GM23248 (cell line): ENCODE measurements around the gene COL18A1. TPM values are rescaled to one million over a fixed set of nuclear protein-coding genes. Genes with fewer than 3 reads are reported as not detected.

Experiments
- DNase-seq: peaks from one replicate; pipeline ENCODE4 v3.0.0-alpha.2; 2015
- H2AFZ ChIP-seq: fragments of 200-600 bp; sonication (generic); 2 replicates; pipeline ENCODE4 v1.6.1; 2016; ENCODE audit warnings: antibody characterized with exemption
- H3F3A ChIP-seq: fragments of 200-600 bp; sonication (generic); 2 replicates; pipeline ENCODE4 v1.6.1; 2016; ENCODE audit warnings: mild to moderate bottlenecking, antibody characterized with exemption, mixed run types; ENCODE audit not compliant: insufficient read depth
- H3K27ac ChIP-seq: fragments of 200-600 bp; sonication (generic); 2 replicates; pipeline ENCODE4 v1.5.1; 2016; ENCODE audit warnings: mild to moderate bottlenecking
- H3K27me3 ChIP-seq: fragments of 200-600 bp; sonication (generic); replicated peaks from 2 replicates; pipeline ENCODE4 v1.6.1; 2016; ENCODE audit warnings: mild to moderate bottlenecking; ENCODE audit not compliant: insufficient read depth
- H3K36me3 ChIP-seq: fragments of 200-600 bp; sonication (generic); 2 replicates; pipeline ENCODE4 v1.6.1; 2016; ENCODE audit warnings: low read depth, mild to moderate bottlenecking
- H3K4me1 ChIP-seq: fragments of 200-600 bp; sonication (generic); 2 replicates; pipeline ENCODE4 v1.6.1; 2016; ENCODE audit warnings: mild to moderate bottlenecking; ENCODE audit not compliant: insufficient read depth
- H3K4me2 ChIP-seq: fragments of 200-600 bp; sonication (generic); one replicate; pipeline ENCODE4 v1.6.1; 2016; ENCODE audit warnings: mild to moderate bottlenecking; ENCODE audit not compliant: unreplicated experiment
- H3K4me3 ChIP-seq: fragments of 200-600 bp; sonication (generic); 2 replicates; pipeline ENCODE4 v1.5.1; 2016; ENCODE audit warnings: mild to moderate bottlenecking
- H3K79me2 ChIP-seq: fragments of 200-600 bp; sonication (generic); 2 replicates; pipeline ENCODE4 v1.6.1; 2016; ENCODE audit warnings: mild to moderate bottlenecking; ENCODE audit not compliant: insufficient read depth
- H3K9ac ChIP-seq: fragments of 200-600 bp; sonication (generic); 2 replicates; pipeline ENCODE4 v1.6.1; 2016; ENCODE audit warnings: mild to moderate bottlenecking
- H3K9me2 ChIP-seq: fragments of 200-600 bp; sonication (generic); 2 replicates; pipeline ENCODE4 v1.6.1; 2016; ENCODE audit warnings: mixed run types, mild to moderate bottlenecking, moderate library complexity; ENCODE audit not compliant: insufficient read depth
- H3K9me3 ChIP-seq: fragments of 200-600 bp; sonication (generic); one replicate; pipeline ENCODE4 v1.6.1; 2017; ENCODE audit warnings: low read depth
- H4K20me1 ChIP-seq: fragments of 200-600 bp; sonication (generic); 2 replicates; pipeline ENCODE4 v1.6.0; 2016; ENCODE audit not compliant: insufficient read depth
- EZH2 ChIP-seq: fragments of 200-600 bp; sonication (generic); IDR thresholded peaks from 2 replicates; pipeline ENCODE4 v1.6.1; 2018; ENCODE audit warnings: antibody characterized with exemption, mild to moderate bottlenecking; ENCODE audit not compliant: insufficient read depth, poor library complexity, severe bottlenecking
- EZH2phosphoT487 ChIP-seq: fragments of 200-600 bp; sonication (generic); IDR thresholded peaks from 2 replicates; pipeline ENCODE4 v1.6.1; 2018; ENCODE audit warnings: antibody characterized with exemption, moderate library complexity, mild to moderate bottlenecking, low read depth; ENCODE audit not compliant: insufficient read depth
- WGBS, 2 experiments: methylation state at CpG; one replicate each; pipeline ENCODE4 v1.1.6; 2015 to 2017; ENCODE audit warnings: low lambda C conversion rate in 2 of 2, low coverage in 1 of 2; ENCODE audit errors: missing lambda C conversion rate in 2 of 2; 5-methylcytosine and 5-hydroxymethylcytosine counted together
- in situ Hi-C: fragments of 300-500 bp; cut with MboI; formaldehyde crosslinking; loops from 2 replicates; pipeline ENCODE4 v1.15.0; 2020
- polyA plus RNA-seq: library from polyadenylated mRNA; unstranded; fragments of >200 nt; fragmentation: Nextera tagmentation; extraction: Ambion mirVana; gene quantifications from 2 replicates; pipeline ENCODE4 v1.2.1, GENCODE V29; 2016
- total RNA-seq: library from RNA; depleted of rRNA; stranded (reverse); fragments of >200 nt; shearing (Covaris generic); gene quantifications from 2 replicates; pipeline ENCODE4 v1.2.3, GENCODE V29; 2014

Gene COL18A1
- total and polyA plus RNA-seq, 2 experiments from 2014 or later, result 1.7 to 30.5 TPM

GRCh38 chr21:45512626-45513002, 107.6 kb downstream of the COL18A1 start:
- Histone ChIP-seq H3K27ac (no peak overlapping the region), H3K79me2 (no peaks in the 10 kb centered on the region), H3K9me3 (no peaks in the 10 kb centered on the region), H3K4me1 (no peaks in the 10 kb centered on the region), H3K9me2 (no peaks in the 10 kb centered on the region), H3K4me2 (no peak overlapping the region), H3K27me3 (no peaks in the 10 kb centered on the region), H3F3A (no peaks in the 10 kb centered on the region), H3K9ac (no peak overlapping the region), H4K20me1 (no peaks in the 10 kb centered on the region), H3K4me3 (no peak overlapping the region), H2AFZ (no peak overlapping the region), H3K36me3 (no peaks in the 10 kb centered on the region)
- in situ Hi-C loops, result no loop called here
- no peak for TF ChIP-seq EZH2
- no peak for TF ChIP-seq EZH2phosphoT487
- no peak for DNase-seq
- WGBS, 2 experiments, result 97 to 98% methylated on average over 8 of the region's 8 CpGs

DNA sequence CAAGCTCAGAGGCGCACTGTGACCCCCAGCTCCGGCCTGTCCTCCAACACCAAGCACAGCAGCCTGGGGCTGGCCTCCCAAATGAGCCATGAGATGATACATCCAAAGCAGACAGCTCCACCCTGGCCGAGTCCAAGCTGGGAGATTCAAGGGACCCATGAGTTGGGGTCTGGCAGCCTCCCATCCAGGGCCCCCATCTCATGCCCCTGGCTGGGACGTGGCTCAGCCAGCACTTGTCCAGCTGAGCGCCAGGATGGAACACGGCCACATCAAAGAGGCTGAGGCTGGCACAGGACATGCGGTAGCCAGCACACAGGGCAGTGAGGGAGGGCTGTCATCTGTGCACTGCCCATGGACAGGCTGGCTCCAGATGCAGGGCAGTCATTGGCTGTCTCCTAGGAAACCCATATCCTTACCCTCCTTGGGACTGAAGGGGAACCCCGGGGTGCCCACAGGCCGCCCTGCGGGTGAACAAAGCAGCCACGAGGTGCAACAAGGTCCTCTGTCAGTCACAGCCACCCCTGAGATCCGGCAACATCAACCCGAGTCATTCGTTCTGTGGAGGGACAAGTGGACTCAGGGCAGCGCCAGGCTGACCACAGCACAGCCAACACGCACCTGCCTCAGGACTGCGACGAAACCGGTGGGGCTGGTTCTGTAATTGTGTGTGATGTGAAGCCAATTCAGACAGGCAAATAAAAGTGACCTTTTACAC, 108.2 kb downstream of the COL18A1 start:
- H3K36me3 ChIP-seq, result no peaks in the 10 kb centered on the region

GRCh38 chr21:45513741-45514310, 108.9 kb downstream of the COL18A1 start:
- Histone ChIP-seq H3K9me2 (no peaks in the 10 kb centered on the region), H3K4me3 (no peak overlapping the region), H3F3A (0 out of 2 replicates have a peak, but pooled peaks cover 4% of the 10 kb centered on the region), H2AFZ (no peak overlapping the region), H3K27me3 (no peaks in the 10 kb centered on the region), H3K9ac (no peak overlapping the region), H3K4me2 (no peak overlapping the region), H3K27ac (no peak overlapping the region), H3K9me3 (peaks cover 6% of the 10 kb centered on the region), H3K79me2 (no peaks in the 10 kb centered on the region), H4K20me1 (no peaks in the 10 kb centered on the region), H3K4me1 (no peaks in the 10 kb centered on the region), H3K36me3 (no peaks in the 10 kb centered on the region)
- WGBS, 2 experiments, result 90 to 95% methylated on average over 10 to 11 of the region's 11 CpGs
- DNase-seq, result no peak
- in situ Hi-C loops, result no loop called here
- no peak for TF ChIP-seq EZH2
- no peak for TF ChIP-seq EZH2phosphoT487

More for the DNA sequence above, 108.2 kb downstream of the COL18A1 start:
- TF ChIP-seq EZH2phosphoT487 (no peak), EZH2 (no peak)
- no peak for DNase-seq
- Histone ChIP-seq H3K4me3 (no peak overlapping the region), H3K9me2 (no peaks in the 10 kb centered on the region), H3K4me2 (no peak overlapping the region), H3K9me3 (peaks cover 3% of the 10 kb centered on the region), H3K79me2 (no peaks in the 10 kb centered on the region), H3K9ac (no peak overlapping the region), H2AFZ (no peak overlapping the region), H4K20me1 (no peaks in the 10 kb centered on the region), H3K27me3 (no peaks in the 10 kb centered on the region), H3K4me1 (no peaks in the 10 kb centered on the region), H3F3A (no peaks in the 10 kb centered on the region), H3K27ac (no peak overlapping the region)
- in situ Hi-C loops, result no loop called here
- WGBS, 2 experiments, result 89 to 91% methylated on average over 18 to 19 of the region's 19 CpGs

DNA sequence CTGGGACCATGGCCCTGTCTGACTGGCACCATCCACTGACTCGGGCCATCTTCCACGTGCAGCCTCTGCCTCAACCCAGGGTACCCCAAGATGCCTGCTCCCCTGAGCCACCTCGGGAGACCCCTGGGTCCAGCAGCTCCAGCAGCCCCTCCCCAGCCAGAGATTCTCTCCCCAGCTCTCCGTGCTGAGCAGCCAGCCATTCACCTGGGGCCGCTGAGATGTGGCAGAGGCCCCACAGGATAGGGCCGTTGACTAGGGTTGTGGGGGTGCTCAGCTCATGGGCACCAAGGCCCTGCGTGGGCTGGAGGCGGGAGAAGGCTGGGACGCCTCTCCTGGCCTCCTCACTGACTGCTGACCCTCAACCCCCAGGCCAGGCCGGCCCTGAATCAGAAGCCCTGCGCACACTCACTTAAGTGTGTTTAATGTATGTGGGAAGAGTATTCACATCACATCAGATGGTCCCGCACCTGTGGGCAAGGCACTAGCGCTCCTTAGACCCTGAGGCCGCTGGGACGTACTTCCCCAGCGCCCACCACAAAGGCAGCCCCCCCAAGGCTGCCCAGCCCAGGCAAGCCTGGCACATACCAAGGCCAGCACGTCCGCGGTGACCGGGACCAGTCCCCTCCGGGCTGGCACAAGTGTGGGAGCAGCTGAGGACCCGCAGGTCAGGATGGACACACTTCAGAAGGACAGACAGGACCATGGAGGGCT, 109.5 kb downstream of the COL18A1 start:
- Histone ChIP-seq H2AFZ (no peak overlapping the region), H4K20me1 (no peaks in the 10 kb centered on the region), H3K9me2 (no peaks in the 10 kb centered on the region), H3K4me3 (no peak overlapping the region), H3K27me3 (no peaks in the 10 kb centered on the region), H3K27ac (no peak overlapping the region), H3K4me2 (no peak overlapping the region), H3F3A (0 out of 2 replicates have a peak, but pooled peaks cover 7% of the 10 kb centered on the region), H3K9me3 (peaks cover 10% of the 10 kb centered on the region), H3K4me1 (no peaks in the 10 kb centered on the region), H3K9ac (no peak overlapping the region), H3K79me2 (no peaks in the 10 kb centered on the region), H3K36me3 (no peaks in the 10 kb centered on the region)
- DNase-seq, result no peak
- in situ Hi-C loops, result no loop called here
- TF ChIP-seq EZH2phosphoT487, result no peak
- TF ChIP-seq EZH2, result no peak
- 88 to 89% methylated on average over 19 to 21 of the region's 22 CpGs for WGBS, 2 experiments
